Mucosa of descending colon (tissue), 3 donors: ENCODE results near the gene KRT17. TPM values are rescaled to one million over a fixed set of nuclear protein-coding genes. Genes with fewer than 3 reads are reported as not detected.

Experiments
- ATAC-seq: fragments of 200-7000 bp; cut with Tn5 transposase; one replicate; pipeline ENCODE4 v1.9.1; 2020; ENCODE audit warnings: mild to moderate bottlenecking, moderate library complexity
- DNase-seq, 3 donors: peaks; one replicate each; pipeline ENCODE4 v3.0.0-alpha.2; 2020
- H3K36me3 ChIP-seq: fragments of 200-600 bp; one replicate; pipeline ENCODE4 v1.8.0; 2021; ENCODE audit warnings: low read depth, mild to moderate bottlenecking
- H3K4me1 ChIP-seq: fragments of 200-600 bp; one replicate; pipeline ENCODE4 v1.8.0; 2021; ENCODE audit warnings: low read depth, mild to moderate bottlenecking
- H3K4me3 ChIP-seq: fragments of 200-600 bp; one replicate; pipeline ENCODE4 v1.8.0; 2021; ENCODE audit warnings: mild to moderate bottlenecking
- H3K9me3 ChIP-seq: fragments of 200-600 bp; one replicate; pipeline ENCODE4 v1.8.0; 2021; ENCODE audit warnings: mild to moderate bottlenecking
- intact Hi-C, 2 donors: fragments of 100-400 bp; cut with DNase I in 1 of 2; cut with micrococcal nuclease in 1 of 2; formaldehyde crosslinking; loops; one replicate each; pipeline versions ENCODE4 v1.11.0 to v1.11.1; 2022; cut with DNase I, micrococcal nuclease
- total RNA-seq, 3 donors: library from RNA; stranded (reverse); fragmentation: NEBNext Ultra II Directional in 2 of 3; extraction: Animal tissue kit (Norgen Biotek cat#: 25700) in 2 of 3; gene quantifications; one replicate each; pipeline versions ENCODE4 v1.2.1 to v1.2.4, GENCODE V29; 2021 to 2023
- TF ChIP-seq, protein P1 (sequence below): fragments of 200-600 bp; IDR thresholded peaks from one replicate; pipeline ENCODE4 v1.8.0; 2022; ENCODE audit warnings: antibody characterized with exemption, mild to moderate bottlenecking
- donor health status: DM: no; HTN: no; CAD: no; lungs with moderate emphysema.
- donor health status: DM: no; HTN: no; CAD: no.
- donor health status: DM: no; HTN: yes; CAD: no.

The KRT17 gene
- total RNA-seq, 3 donors from 2014 or later = 0.76 TPM; not detected in 2

DNA sequence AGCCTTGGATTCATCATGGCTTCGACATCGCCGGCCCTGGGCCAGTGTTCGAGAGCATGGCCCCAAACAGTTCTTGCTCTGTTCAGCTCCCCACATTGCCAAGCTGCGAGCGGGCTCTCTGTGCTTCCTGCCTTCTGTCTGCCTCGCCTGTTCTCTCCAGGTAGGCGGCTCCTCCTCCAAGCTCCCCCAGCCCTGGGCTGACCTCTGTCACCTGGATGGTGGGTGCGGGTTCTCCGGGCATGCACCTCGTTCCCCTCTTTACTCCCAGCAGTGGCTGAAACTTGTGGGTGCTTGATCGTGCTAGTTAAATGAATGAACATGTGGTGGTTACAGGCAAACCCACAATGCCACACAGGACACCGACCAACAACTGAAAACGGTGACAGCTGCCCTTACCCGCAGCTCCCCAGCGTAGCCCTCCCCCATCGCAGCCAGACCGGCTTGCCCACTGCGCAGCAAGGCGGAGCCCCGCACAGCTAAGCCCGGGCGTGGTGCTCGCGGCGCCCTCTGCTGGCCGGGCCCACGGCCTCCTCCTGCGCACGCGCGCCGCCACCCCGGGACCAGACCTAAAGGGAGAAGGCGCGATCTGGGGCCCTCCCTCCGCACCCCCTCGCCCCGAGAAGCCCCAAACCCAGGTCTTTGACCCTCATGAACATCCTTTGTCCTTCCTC lies 41.3 kb upstream of the KRT17 start:
- intact Hi-C loops = loop anchor here (5.0 to 10.0 kb wide), 3 partner anchors 118 to 863 kb away; no protein-coding TSS in a partner anchor
- peak; percentile 93 to 96 (median 94) for DNase-seq
- ATAC-seq = peak; percentile 91
- Histone ChIP-seq H3K9me3 (no peaks in the 10 kb centered on the region), H3K4me3 (no peak overlapping the region), H3K36me3 (no peaks in the 10 kb centered on the region), H3K4me1 (peaks cover 22% of the 10 kb centered on the region)
- TF ChIP-seq, protein P1, sequence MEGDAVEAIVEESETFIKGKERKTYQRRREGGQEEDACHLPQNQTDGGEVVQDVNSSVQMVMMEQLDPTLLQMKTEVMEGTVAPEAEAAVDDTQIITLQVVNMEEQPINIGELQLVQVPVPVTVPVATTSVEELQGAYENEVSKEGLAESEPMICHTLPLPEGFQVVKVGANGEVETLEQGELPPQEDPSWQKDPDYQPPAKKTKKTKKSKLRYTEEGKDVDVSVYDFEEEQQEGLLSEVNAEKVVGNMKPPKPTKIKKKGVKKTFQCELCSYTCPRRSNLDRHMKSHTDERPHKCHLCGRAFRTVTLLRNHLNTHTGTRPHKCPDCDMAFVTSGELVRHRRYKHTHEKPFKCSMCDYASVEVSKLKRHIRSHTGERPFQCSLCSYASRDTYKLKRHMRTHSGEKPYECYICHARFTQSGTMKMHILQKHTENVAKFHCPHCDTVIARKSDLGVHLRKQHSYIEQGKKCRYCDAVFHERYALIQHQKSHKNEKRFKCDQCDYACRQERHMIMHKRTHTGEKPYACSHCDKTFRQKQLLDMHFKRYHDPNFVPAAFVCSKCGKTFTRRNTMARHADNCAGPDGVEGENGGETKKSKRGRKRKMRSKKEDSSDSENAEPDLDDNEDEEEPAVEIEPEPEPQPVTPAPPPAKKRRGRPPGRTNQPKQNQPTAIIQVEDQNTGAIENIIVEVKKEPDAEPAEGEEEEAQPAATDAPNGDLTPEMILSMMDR = peak; percentile 95

DNA sequence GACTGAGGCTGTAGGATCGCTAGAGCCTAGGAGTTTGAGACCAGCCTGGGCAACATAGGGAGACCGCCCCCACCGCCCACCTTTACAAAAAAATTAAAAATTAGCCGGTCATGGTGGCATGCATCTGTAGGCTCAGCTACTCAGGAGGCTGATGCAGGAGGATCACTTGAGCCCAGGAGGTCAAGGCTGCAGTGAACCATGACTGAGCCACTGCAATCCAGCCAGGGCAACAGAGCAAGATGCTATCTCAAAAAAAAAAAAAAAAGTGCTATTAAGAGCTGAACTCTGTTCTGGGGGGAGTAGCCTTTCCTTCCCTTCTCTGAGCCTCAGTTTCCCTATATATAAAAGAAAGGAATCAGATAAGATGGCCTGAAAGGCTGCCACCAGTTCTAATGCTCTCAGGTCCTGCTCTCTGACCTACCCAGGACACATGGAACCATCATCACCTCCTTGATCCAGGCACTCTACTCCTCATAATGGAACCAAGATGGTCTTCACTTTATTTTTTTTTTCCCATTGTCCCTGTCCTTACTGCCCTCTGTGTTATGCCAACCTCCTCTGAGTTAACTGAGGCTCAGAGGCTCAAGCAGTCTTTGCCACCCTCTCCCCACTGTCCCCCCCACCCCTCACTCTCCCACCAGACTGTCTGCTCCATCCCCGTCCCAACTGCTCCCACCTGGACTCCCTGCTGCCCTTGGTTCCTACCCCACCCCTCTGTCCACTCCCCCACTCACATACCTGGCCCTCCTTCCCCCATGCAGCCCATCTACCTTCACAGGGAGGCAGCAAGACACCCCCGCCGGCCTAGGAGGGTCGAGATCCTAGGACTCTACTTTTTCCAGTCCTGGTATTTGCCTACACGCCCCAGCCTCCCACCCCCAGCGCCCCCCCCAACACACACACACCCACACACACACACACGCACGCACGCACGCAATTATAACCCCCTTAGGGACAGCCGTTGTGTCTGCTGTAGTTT lies 40.5 kb upstream of the KRT17 start:
- Histone ChIP-seq H3K4me3 (no peak overlapping the region), H3K4me1 (peaks cover 22% of the 10 kb centered on the region), H3K9me3 (no peaks in the 10 kb centered on the region), H3K36me3 (no peaks in the 10 kb centered on the region)
- intact Hi-C loops = loop anchor here (5.0 to 10.0 kb wide), 4 partner anchors 118 to 863 kb away; no protein-coding TSS in a partner anchor
- DNase-seq (peak in 2 of 3 donors; percentile 46 to 61), ATAC-seq (no peak)
- TF ChIP-seq, protein P1 = no peak

DNA sequence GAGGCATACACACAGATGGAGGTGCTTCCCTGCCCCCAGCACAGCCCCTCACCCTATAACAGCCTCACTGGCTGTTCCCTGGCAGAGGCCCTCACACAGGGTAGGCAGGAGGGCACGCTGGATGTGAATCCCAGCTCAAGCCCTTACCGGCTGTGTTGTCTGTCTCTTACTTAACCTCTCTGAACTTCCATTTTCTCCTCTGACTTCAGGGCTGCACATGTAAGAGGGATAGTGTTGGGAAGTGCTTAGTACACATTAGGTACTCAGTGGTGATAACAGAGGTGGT lies 39.7 kb upstream of the KRT17 start:
- Histone ChIP-seq H3K4me3 (no peak overlapping the region), H3K36me3 (no peaks in the 10 kb centered on the region), H3K4me1 (peaks cover 22% of the 10 kb centered on the region), H3K9me3 (no peaks in the 10 kb centered on the region)
- ATAC-seq (no peak), DNase-seq (peak in 1 of 3 donors; percentile 40)
- intact Hi-C loops = loop anchor here (5.0 to 10.0 kb wide), 2 partner anchors 119 to 757 kb away; no protein-coding TSS in a partner anchor
- TF ChIP-seq, protein P1 = no peak

DNA sequence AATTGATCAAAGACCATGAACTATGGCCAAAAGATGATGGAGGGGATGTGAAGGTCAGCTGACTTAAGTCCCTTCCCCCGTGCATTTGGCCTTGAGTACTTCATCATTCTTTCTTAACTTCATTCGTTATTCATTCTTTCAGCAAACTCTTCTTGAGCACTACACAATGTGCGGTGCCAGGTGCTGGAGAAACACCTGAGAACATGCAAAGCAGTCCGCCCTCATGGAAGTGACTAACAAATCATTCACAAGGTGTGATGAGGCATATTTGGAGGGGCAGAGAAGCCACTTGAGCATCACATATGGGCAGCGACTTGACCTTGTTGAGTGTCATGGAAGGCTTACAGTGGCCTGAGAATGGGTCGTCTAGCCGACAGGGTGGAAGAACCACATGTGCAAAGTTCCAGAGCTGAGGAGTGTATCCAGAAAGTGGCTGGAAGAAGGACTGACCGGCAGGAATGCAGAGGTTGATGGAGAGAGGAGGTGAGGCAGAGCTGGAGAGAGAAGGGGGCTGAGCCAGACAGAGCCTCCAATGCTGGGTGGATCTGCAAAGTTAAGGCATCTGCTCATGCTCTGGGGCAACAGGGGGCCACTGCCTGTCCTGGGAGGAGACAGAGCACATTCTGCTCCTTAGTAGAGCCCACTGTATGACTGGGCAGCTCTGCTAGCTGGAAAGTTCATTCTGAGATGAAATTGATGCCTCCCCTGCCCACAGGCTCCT lies 39.2 kb upstream of the KRT17 start:
- ATAC-seq = no peak
- intact Hi-C loops = loop anchor here (5.0 to 10.0 kb wide), 2 partner anchors 119 to 756 kb away; no protein-coding TSS in a partner anchor
- Histone ChIP-seq H3K4me1 (peaks cover 22% of the 10 kb centered on the region), H3K9me3 (no peaks in the 10 kb centered on the region), H3K36me3 (no peaks in the 10 kb centered on the region), H3K4me3 (no peak overlapping the region)
- DNase-seq = peak in 2 of 3 donors; percentile 14 to 28
- TF ChIP-seq, protein P1 = no peak

DNA sequence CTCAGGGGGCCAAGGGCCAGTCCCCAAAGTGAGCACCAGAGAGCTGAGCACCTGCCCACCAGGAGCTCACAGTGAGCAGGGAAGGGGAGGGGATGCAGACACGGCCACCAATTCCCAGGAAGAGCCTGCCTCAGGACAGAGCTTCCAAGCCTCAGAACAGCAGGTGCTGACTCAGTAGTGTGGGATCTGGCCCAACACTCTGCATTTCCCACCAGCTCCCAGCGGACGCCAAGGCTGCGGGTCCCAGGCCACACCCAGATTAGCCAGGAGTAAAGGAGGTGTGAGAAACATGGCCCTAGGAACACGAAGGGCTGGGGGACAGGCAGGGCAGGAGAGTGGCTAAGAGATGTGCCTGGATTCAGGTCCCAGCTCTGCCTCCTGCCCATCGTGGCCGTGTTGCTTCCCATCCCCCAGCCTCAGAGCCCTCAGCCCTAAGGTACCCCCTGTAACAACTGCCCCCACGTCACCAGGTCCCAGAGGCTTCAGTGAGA lies 35.9 kb upstream of the KRT17 start:
- TF ChIP-seq, protein P1 = no peak
- H3K4me3 ChIP-seq = no peak overlapping the region
- DNase-seq (peak in 2 of 3 donors; percentile 28 to 44), ATAC-seq (no peak)
- H3K36me3 ChIP-seq = no peaks in the 10 kb centered on the region
- H3K9me3 ChIP-seq = no peaks in the 10 kb centered on the region
- intact Hi-C loops = loop anchor here (5.0 to 10.0 kb wide), 2 partner anchors 115 to 753 kb away; no protein-coding TSS in a partner anchor
- H3K4me1 ChIP-seq = peaks cover 34% of the 10 kb centered on the region
